HG03039 (cell line): ENCODE measurements around the gene OR2T10.
A peak's percentile ranks its signal among the peaks of the same experiment; 100 is the strongest.
"Not testable (repeated sequence)": the region's sequence is repeated elsewhere in the genome, so short reads cannot be mapped to it uniquely, and the experiment has no call there.

Experiments used
- ATAC-seq: cut with Tn5 transposase; IDR thresholded peaks from one replicate; pipeline ENCODE4 v1.9.1; 2021; ENCODE audit warnings: mild to moderate bottlenecking, moderate library complexity; ENCODE audit not compliant: unreplicated experiment

Gene OR2T10

DNA sequence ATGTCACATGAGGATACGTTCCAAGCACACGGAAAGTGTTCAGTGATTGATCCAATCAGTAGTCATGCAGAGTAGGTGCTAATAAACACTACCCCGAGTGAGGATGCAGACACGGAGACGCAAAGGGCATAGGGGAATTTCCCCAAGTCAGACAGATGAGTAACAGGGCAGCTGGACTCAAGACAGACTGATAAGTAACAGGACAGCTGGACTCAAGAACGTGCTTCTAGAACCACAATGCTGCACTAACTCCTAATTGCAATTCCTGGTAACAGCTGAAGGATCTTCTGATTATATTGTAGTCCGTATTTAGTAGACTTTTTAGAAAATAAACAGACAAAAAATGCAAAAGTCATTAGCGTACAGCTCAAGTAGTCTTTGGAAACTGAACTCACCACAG is 1.9 kb upstream of the OR2T10 start:
- no peak for ATAC-seq

DNA sequence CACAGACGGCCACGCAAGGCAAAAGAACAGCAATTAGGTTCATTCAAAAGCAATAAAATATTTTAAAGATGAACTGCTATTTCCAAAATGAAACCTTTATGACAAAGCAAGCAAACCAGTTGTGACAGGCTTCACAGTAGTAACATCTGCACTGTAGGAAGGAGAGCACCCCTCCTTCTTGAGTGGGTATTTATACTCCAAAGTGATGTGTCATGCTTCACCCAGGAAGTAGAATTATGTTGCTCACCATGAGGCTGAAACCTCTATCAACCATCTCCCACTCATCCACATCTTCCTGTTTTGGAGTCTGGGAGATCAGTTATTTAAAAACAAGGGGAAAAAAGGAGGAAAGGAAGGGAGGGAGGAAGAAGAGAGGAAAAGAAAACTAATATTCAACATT is 885 bp downstream of the OR2T10 start:
- ATAC-seq = no peak

DNA sequence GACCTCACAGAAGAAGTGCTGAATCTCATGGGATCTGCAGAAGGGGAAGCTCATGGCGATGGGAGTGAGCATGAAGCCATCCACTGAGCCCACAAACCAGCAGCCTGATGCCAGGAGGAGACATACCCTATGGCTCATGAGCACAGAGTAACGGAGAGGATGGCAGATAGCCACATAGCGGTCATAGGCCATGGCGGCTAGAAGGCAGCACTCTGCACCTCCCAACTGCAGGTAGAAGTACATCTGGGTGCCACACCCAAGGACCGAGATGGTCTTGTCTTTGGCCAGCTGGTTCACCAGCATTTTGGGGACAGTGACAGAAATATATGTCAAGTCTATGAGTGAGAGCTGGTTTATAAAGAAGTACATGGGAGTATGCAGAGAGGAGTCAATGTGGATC is 4.3 kb downstream of the OR2T10 start:
- no peak for ATAC-seq

DNA sequence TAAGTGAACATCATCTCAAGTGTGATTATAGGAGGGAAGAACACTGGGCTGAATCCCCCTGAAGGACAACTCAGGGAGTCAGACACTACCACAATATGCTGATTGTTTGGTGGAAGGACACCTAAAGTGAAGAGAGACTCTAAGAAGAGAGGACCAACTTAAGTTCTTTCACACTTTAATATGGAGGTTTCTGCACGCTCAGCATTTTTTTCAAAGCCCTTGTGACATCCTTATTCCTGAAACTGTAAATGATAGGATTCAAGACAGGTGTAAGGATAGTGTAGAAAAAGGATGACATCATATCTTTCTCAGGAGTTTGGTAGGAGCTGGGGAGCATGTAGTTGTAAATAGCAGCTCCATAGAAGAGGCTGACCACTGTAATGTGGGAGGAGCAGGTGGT is 4.8 kb downstream of the OR2T10 start:
- ATAC-seq = no peak

DNA sequence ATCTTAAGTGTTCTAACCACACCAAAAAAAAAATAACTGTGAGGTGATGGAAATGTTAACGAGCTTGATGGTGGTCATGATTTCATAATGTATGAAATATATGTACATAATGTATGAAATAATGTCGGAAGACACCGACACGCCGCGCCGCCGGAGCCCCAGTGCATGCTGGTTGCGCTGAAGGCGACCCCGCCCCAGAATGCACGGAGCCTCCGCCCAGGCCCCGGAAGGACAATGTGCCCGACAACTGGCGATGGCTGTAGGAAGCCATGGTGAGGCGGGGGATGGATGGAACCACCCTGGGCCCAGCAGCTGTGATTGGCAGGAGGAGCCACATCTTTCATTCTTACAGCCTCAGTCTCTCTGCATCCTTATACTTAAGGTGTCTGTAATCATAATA is 7.4 kb downstream of the OR2T10 start:
- no peak for ATAC-seq

DNA sequence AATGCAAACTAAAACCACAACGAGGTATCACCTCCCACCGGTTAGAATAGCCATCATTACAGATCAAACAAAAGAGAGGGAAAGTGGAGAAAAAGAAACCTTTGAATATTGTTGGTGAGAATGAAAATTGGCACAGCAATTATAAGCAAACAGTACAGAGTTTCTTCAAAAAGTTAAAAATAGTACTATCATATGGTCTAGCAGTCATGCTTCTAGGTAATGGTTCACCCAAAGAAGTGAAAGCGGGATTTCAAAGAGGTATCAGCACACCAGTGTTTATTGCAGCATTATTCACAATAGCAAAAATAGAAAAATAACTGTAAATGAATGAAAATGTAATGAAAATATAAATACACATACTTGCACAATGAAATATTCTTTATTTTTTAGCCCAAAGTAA is 8.2 kb downstream of the OR2T10 start:
- ATAC-seq = no peak

DNA sequence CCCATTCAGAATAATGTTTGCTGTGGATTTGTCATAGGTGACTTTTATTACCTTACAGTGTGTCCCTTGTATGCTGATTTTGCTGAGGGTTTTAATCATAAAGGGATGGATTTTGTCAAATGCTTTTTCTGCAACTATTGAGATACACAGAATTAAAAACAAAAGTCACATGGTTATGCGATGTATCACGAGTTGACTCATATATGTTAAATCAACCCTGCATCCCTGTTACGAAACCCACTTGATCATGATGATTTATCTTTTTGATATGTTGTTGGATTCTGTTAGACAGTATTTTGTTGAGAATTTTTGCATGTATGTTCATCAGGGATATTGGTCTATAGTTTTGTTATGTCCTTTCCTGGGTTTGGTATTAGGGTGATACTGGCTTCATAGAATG is 12.2 kb downstream of the OR2T10 start:
- no peak for ATAC-seq

DNA sequence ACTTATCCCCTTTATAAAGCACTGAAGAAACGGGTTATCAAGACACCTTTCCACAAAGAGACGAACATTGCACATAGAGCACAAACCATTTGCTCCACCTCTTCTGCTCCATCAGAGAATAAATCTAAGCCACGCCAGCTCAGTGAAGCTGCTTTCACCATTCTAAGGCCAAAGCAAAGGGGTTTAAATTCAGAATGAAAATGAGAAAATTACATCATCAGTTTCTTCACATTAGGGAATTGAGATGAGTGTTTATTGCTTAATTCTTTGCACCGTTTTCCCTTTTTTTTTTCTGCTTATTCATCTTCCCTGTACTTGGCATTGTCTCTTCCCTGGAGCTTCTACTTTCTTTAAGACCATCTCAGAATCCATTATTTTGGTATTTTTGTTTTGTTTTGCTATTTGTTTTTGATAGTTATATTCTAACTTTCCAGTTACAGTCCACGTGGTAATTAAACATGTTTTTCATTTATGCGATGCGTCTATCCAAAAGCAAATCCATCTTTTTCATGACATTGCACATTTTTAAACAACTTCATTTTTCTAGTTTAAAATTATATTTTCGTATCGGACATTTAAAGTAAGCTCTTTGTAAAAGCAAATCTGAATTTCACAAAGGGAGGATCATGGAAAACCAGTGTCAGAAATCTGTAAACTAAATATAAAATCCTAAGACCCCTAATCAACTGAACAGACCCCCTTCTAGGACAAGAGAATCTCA is 21.1 kb downstream of the OR2T10 start:
- no peak for ATAC-seq

DNA sequence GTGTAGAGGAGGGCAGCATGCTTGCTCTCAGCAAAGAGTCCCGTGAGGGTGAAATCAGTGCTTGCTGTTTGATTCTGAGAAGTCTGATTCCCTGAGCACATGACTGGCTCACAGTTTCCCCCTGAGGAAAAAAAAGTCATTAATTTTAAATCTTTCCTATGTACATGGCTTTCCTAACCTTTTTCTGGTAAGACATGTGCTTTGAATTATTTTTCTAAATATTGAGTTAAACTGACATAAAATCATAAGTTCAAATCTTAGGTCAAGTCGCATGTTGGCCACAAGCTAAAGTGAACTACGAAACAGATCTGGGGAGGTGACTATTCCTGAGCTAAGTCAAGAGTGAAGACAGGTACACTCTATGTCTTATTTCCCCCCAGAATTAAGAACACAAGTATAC is 22.8 kb downstream of the OR2T10 start, which contains the start of gene OR2T34:
Gene OR2T34 (minus strand): TSS at position 101 of the 400 bp plus-strand sequence. CDS start 0 bp downstream, at position 101.
- ATAC-seq = not testable (repeated sequence)

DNA sequence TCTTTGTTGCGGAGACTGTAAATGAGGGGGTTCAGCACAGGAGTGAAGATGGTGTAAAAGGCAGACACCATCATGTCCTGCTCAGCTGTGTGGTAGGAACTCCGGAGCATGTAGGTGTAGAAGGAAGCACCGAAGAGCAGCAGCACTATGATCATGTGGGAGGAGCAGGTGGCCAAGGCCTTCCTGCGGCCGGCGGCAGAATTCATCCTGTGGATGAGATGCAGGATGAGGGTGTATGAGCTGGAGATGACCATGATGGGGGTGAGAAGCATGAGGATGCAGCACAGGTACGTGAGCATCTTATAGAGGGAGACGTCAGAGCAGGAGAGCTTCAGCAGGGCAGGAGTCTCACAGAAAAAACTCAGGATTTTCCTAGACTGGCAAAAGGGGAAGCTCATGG is 23.6 kb downstream of the OR2T10 start:
- ATAC-seq = not testable (repeated sequence)

DNA sequence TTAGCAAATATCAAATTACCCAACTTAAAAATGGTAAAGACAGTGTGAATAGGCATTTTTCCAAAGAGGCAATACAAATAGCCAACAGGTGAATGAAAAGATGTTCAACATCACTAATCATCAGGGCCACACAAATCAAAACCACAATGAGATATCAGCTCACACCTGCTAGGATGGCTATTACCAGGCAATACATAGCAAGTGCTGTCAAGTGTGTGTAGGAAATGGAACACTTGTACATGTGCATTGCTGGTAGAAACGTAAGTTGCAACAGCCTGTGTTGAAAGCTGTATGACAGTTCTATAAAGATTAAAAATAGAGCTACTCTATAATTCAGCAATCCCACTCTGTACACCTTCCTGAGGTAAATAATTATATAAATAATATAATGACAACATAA is 25.5 kb downstream of the OR2T10 start:
- ATAC-seq = peak; percentile 94

DNA sequence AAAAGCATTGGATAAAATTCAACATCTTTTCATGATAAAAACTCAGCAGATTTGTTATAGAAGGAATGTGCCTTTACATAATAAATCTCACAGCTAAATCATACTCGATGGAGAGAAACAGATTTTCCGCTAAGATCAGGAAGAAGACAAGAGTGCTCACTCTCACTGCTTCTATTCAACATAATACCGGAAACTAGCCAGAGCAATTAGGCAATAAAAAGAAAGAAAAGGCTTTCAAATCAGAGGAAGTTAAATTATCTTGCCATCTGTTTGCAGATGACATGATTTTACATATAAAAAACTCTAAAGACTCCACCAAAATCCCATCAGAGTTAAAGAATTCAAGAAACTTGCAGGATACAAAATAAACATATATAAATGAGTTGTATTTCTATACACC is 26.7 kb downstream of the OR2T10 start:
- ATAC-seq = not testable (repeated sequence)

DNA sequence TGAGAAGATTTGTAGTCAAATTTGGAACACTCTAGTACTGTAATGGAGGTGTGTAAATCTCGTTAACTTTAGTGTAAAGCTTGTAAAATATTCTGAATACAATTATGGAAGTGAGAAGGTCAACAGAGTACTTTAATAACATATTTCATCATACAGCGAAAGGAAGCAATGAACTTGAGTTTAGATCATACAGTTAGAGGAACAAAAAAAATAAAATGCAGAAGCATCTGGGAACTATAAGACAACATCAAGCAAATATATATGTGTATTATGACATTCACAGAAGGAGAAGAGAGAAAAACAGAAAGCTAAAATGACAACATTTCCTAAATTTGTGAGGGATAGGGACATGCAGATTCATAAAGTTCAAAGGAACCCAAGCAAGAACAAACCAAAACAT is 28.5 kb downstream of the OR2T10 start:
- not testable (repeated sequence) for ATAC-seq

DNA sequence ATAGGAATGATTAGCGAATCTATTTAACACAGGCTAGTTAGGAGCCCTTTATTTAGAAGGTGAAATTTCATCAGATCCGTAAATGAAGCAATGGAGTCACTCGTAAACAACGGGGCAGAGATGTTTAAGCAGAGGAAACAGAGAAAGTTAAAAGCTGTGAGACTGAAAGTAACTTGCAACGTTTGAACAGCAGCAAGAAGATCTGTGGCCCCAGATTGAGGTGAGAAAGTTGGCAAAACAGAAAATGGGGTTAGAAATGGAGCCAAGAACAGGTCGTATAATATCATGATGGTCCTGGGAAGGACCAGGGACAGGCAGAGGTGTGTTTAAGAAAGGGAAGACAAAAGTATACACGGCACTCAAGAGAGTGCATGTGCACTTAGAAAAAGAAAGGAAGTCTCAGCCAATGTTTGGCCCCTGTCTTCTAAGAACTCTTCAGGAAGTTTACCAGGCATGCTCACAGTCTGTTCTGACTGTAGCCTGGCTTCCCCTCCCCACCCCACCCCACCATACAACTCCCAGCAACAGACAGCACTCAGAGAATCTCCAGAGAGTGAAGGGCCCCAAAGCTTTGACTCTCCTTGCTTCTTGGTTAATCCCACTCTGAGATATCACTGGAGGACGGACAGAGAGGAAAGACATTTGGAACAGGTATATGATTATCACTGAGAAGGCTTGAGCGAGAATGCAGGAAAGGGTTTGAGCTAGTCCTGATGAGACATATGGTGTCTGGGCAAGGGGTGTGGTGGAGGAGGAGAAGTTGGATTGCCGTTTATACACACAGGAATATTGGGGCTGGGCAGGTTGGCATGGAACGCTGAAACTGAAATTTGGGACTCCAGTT is 31.7 kb downstream of the OR2T10 start:
- ATAC-seq = peak; percentile 58

DNA sequence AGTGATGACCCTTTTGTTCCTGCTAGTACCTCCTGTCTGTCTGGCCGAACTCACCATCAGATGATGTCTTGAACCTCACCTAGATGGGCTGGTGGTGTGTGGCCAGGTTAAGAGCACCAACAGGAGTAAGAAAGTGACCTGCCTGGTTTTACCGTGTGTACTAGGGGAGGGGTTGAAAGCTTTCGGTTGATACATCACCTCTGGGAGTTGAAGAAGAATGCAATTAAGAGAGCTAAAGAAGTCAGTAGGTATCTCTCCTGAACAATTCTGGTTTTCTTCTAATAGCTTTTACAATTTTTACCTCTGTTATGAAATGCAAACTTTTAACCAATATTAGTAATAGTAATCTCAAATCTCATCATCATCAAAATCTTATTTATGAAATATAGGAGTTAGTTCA is 34.8 kb downstream of the OR2T10 start, which contains the start of gene OR2T29:
Gene OR2T29 (minus strand): TSS at position 101 of the 400 bp plus-strand sequence. CDS start 3,281 bp downstream, outside the sequence.
- not testable (repeated sequence) for ATAC-seq

DNA sequence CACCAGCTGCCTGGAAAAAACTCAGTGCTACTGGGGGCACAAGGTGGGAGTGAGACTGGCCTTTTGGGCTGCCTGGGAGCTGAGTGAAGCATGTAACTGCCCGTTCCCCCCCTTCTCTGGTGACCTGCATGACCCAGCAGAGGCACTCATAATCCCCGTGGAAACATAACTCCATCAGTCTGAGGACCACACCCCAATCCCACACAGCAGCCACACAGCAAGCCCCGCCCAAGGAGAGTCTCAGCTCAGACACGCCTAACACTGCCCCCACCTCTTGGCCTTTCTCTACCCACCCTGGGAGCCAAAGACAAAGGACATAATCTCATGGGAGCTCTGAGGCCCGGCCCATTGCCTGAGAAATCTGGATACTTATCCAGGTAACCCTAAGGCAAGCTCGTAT is 46.5 kb downstream of the OR2T10 start:
- not testable (repeated sequence) for ATAC-seq

DNA sequence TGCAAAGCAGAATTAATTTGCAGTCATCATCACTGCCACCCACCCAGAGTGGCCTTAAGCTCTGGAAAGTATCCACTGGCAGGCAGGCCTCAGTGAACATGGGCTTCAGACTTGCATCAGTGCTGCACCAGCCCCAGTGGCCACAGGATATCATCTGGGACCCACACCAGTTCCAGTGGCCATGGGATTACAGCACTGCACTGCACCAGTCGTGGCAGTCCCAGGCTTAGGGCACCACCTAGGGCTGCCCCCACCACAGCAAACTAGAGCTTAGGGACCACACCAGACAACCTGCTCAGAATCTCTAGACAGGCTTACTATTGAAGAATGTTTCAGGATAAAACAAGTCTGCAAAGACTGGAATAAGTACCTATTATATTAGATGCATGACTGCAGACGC is 50.1 kb downstream of the OR2T10 start:
- ATAC-seq = not testable (repeated sequence)
